ENCODE data around the gene PEX26. TPM values are rescaled to one million over a fixed set of nuclear protein-coding genes. Genes with fewer than 3 reads are reported as not detected.

PEX26 gene
- total RNA-seq, 2 experiments from 2014 or later = 19.6 to 20.8 TPM

GRCh38 chr22:18057568-18058209, 20.1 kb upstream of the PEX26 start:
- Mint-ChIP-seq H3K27me3 (peaks cover 19% of the 10 kb centered on the region), H3K36me3 (ENCODE audit: low read depth) (no peaks in the 10 kb centered on the region), H3K27ac (no peak overlapping the region), H3K9me3 (no peaks in the 10 kb centered on the region), H3K4me1 (ENCODE audit: low read depth) (no peaks in the 10 kb centered on the region), H3K4me3 (no peak overlapping the region)
- Histone ChIP-seq H3K9me3 (ENCODE audit: control insufficient read depth in 1 of 2, insufficient read depth in 1 of 2, low read length in 2 of 2) (no peaks in the 10 kb centered on the region), H3K27ac (ENCODE audit: low read depth in 1 of 2, low read length in 2 of 2) (no peak overlapping the region), H3K4me3 (ENCODE audit: low read length) (no peak overlapping the region), H3K36me3 (ENCODE audit: insufficient read depth, low read length) (no peaks in the 10 kb centered on the region), H3K27me3 (ENCODE audit: control insufficient read depth in 1 of 2, insufficient read depth in 2 of 2, low read length in 2 of 2) (no peaks in the 10 kb centered on the region), H3K4me1 (ENCODE audit: insufficient read depth, low read length) (no peaks in the 10 kb centered on the region)
- ATAC-seq (ENCODE audit: poor library complexity) (no peak), DNase-seq (no peak)
- intact Hi-C loops (cut with DNase I, micrococcal nuclease) = no loop called here
- CTCF ChIA-PET = interaction anchor here (0.6 kb wide), 1 partner anchor 33 kb away, joined by 3 read pairs; the partner anchor contains the start of gene MICAL3
- TF ChIP-seq CTCF (IDR thresholded peaks at IDR 0.05) = no peak
- POLR2A ChIA-PET = no interaction called here

DNA sequence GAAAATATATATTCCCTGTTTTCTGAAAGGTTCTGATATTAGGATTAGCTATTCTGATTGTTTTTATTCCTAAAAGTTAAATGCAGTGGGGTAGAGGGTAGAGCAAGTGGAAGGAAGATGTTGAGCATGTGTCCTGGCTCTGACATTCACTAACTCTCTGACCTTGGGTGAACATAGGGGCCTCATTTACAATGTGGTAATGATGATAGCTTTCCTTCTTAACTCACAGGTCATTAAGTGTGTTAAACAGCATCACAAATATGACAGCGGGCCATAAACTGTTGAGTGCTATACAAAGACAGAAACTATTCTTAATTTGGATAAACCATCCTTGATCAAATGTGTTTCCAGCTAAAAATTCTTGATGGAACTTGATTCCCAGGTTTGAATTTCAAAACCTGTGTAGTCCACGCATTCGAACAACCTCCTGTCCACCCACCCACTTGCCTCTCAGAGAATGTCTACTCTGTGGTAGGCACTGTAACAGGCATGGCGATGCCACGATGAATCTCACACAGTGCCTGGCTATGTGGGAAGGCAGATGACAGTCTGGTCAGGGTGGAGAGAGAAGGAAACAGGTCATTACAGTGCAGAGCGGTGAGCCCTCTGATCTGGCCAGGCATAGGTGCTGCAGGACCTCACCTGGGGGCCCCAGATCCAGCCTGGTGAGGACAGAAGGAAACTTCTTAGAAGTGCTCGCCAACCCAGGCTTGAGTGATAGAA, 19.3 kb upstream of the PEX26 start:
- Mint-ChIP-seq H3K4me1 (ENCODE audit: low read depth) (no peaks in the 10 kb centered on the region), H3K4me3 (no peak overlapping the region), H3K9me3 (no peaks in the 10 kb centered on the region), H3K36me3 (ENCODE audit: low read depth) (no peaks in the 10 kb centered on the region), H3K27ac (no peak overlapping the region), H3K27me3 (peaks cover 19% of the 10 kb centered on the region)
- Histone ChIP-seq H3K4me1 (ENCODE audit: insufficient read depth, low read length) (no peaks in the 10 kb centered on the region), H3K27me3 (ENCODE audit: control insufficient read depth in 1 of 2, insufficient read depth in 2 of 2, low read length in 2 of 2) (peaks cover 2 to 4% of the 10 kb centered on the region in 2 experiments), H3K27ac (ENCODE audit: low read depth in 1 of 2, low read length in 2 of 2) (no peak overlapping the region), H3K9me3 (ENCODE audit: control insufficient read depth in 1 of 2, insufficient read depth in 1 of 2, low read length in 2 of 2) (no peaks in the 10 kb centered on the region), H3K36me3 (ENCODE audit: insufficient read depth, low read length) (no peaks in the 10 kb centered on the region), H3K4me3 (ENCODE audit: low read length) (no peak overlapping the region)
- TF ChIP-seq CTCF (IDR thresholded peaks at IDR 0.05) = no peak
- ChIA-PET CTCF (interaction anchor here (0.6 kb wide), 1 partner anchor 34 kb away, joined by 3 read pairs; the partner anchor contains the start of gene MICAL3), POLR2A (no interaction called here)
- intact Hi-C loops (cut with DNase I, micrococcal nuclease) = no loop called here
- ATAC-seq (ENCODE audit: poor library complexity) (no peak), DNase-seq (no peak)

DNA sequence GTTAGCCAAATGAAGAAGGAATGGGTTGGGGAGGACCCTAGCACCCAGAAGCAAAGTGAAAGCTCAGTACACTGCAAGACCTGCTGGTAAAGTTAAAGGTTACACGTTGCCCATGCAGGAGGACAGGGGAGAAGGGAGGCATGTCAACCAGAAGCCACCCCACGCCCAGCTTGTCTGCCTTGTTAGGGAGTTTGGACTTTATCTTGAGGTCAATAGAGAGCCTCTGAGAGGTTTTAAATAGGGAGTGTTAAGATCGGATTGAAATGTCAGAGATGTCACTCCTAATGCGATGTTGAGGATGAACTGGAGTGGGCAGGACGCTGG, 18.7 kb upstream of the PEX26 start:
- peaks cover 19% of the 10 kb centered on the region for H3K27me3 Mint-ChIP-seq
- H3K9me3 Mint-ChIP-seq = no peaks in the 10 kb centered on the region
- intact Hi-C loops (cut with DNase I, micrococcal nuclease) = no loop called here
- H3K4me1 ChIP-seq (ENCODE audit: insufficient read depth, low read length) = no peaks in the 10 kb centered on the region
- no peak for DNase-seq
- no peaks in the 10 kb centered on the region for H3K4me1 Mint-ChIP-seq (ENCODE audit: low read depth)
- CTCF ChIA-PET = no interaction called here
- TF ChIP-seq CTCF (IDR thresholded peaks at IDR 0.05) = no peak
- no peak overlapping the region for H3K4me3 ChIP-seq (ENCODE audit: low read length)
- no peak overlapping the region for H3K27ac ChIP-seq (ENCODE audit: low read depth in 1 of 2, low read length in 2 of 2)
- no peaks in the 10 kb centered on the region for H3K36me3 ChIP-seq (ENCODE audit: insufficient read depth, low read length)
- peaks cover 4 to 5% of the 10 kb centered on the region in 2 experiments for H3K27me3 ChIP-seq (ENCODE audit: control insufficient read depth in 1 of 2, insufficient read depth in 2 of 2, low read length in 2 of 2)
- no peaks in the 10 kb centered on the region for H3K9me3 ChIP-seq (ENCODE audit: control insufficient read depth in 1 of 2, insufficient read depth in 1 of 2, low read length in 2 of 2)
- no peak overlapping the region for H3K4me3 Mint-ChIP-seq
- H3K36me3 Mint-ChIP-seq (ENCODE audit: low read depth) = no peaks in the 10 kb centered on the region
- no peak overlapping the region for H3K27ac Mint-ChIP-seq
- POLR2A ChIA-PET = no interaction called here
- ATAC-seq (ENCODE audit: poor library complexity) = no peak
